GM12878 (cell line): ENCODE results near the gene TRPM5. TPM values are rescaled to one million over a fixed set of nuclear protein-coding genes. Genes with fewer than 3 reads are reported as not detected.

Experiments
- ATAC-seq: fragments of 200-7000 bp; cut with Tn5 transposase; 3 replicates; pipeline ENCODE4 v1.9.1; 2020; ENCODE audit warnings: mild to moderate bottlenecking, moderate library complexity
- BruUV-seq: library from RNA; stranded (reverse); fragments of 400-500 nt; replicated peaks from 2 replicates; lab custom pipeline; 2021; lab: Mats Ljungman, UMichigan
- CTCF ChIA-PET: fragments of 300-600 bp; sonication (Branson Sonifier 250); formaldehyde crosslinking; extraction: SDS; loops from one replicate; lab custom pipeline; 2021; ENCODE audit warnings: inconsistent platforms; lab: Yijun Ruan, JAX
- POLR2A ChIA-PET: fragments of 350-600 bp; formaldehyde crosslinking; extraction: SDS; loops from one replicate; lab custom pipeline; 2021; ENCODE audit warnings: inconsistent platforms; lab: Charles Lee
- RAD21 ChIA-PET: fragments of 300-600 bp; sonication (Branson Sonifier 250); formaldehyde crosslinking; loops from one replicate; lab custom pipeline; 2023; ENCODE audit warnings: antibody characterized with exemption; ENCODE audit not compliant: unreplicated experiment; lab: Charles Lee
- SMC1A ChIA-PET: fragments of 300-600 bp; sonication (Branson Sonifier 250); formaldehyde crosslinking; loops from one replicate; lab custom pipeline; 2023; ENCODE audit not compliant: unreplicated experiment, uncharacterized antibody; lab: Charles Lee
- DNase-seq: peaks from one replicate; pipeline ENCODE4 v3.0.0-alpha.2; 2011; ENCODE audit warnings: low read depth, low spot score
- FAIRE-seq: peaks from 3 replicates; lab custom pipeline; 2011; peaks lifted over from hg19 to GRCh38; lab: Jason Lieb, UNC
- H2AFZ ChIP-seq: 2 replicates; pipeline ENCODE4 v1.6.0; 2011; ENCODE audit warnings: low read depth, low read length, control low read depth; ENCODE audit not compliant: control insufficient read depth
- H3K27ac ChIP-seq: 2 replicates; pipeline ENCODE4 v1.5.1; 2011; ENCODE audit warnings: control low read depth; ENCODE audit not compliant: control insufficient read depth, insufficient read depth
- H3K27me3 ChIP-seq, 2 experiments: replicated peaks in 1 of 2; 2 replicates each; pipeline versions ENCODE4 v1.6.0 to v1.6.1; 2011; ENCODE audit warnings: low read length in 1 of 2; ENCODE audit not compliant: control insufficient read depth in 2 of 2, insufficient read depth in 2 of 2
- H3K36me3 ChIP-seq, 2 experiments: 2 replicates each; pipeline ENCODE4 v1.5.1; 2011; ENCODE audit warnings: low read length in 1 of 2; ENCODE audit not compliant: control insufficient read depth in 2 of 2, insufficient read depth in 2 of 2
- H3K4me1 ChIP-seq: 2 replicates; pipeline ENCODE4 v1.6.1; 2011; ENCODE audit warnings: mild to moderate bottlenecking, low read length, moderate library complexity, mixed read lengths; ENCODE audit not compliant: control insufficient read depth, insufficient read depth
- H3K4me2 ChIP-seq: 2 replicates; pipeline ENCODE4 v1.6.0; 2011; ENCODE audit warnings: control low read depth; ENCODE audit not compliant: control insufficient read depth, insufficient read depth
- H3K4me3 ChIP-seq: fragments of 200-600 bp; sonication (generic); 2 replicates; pipeline ENCODE4 v1.5.1; 2016
- H3K79me2 ChIP-seq: 2 replicates; pipeline ENCODE4 v1.6.0; 2011; ENCODE audit warnings: low read length; ENCODE audit not compliant: control insufficient read depth, insufficient read depth
- H3K9ac ChIP-seq: 2 replicates; pipeline ENCODE4 v1.8.0; 2011; ENCODE audit warnings: low read length, control low read depth, mixed read lengths; ENCODE audit not compliant: control insufficient read depth, insufficient read depth
- H3K9me3 ChIP-seq: replicated peaks from 3 replicates; pipeline ENCODE4 v1.5.1; 2011; ENCODE audit warnings: mild to moderate bottlenecking, low read length; ENCODE audit not compliant: control insufficient read depth, insufficient read depth
- H4K20me1 ChIP-seq: 2 replicates; pipeline ENCODE4 v1.6.0; 2011; ENCODE audit not compliant: control insufficient read depth, insufficient read depth
- ATF3 ChIP-seq: IDR thresholded peaks from 2 replicates; pipeline ENCODE4 v1.6.1; 2011; ENCODE audit warnings: low read depth, mild to moderate bottlenecking, low read length, moderate library complexity, borderline replicate concordance; ENCODE audit errors: extremely low read depth
- CHD4 ChIP-seq: fragments of 200-600 bp; sonication (generic); IDR thresholded peaks from 2 replicates; pipeline ENCODE4 v1.6.1; 2016; ENCODE audit warnings: mild to moderate bottlenecking
- FOXK2 ChIP-seq: fragments of 450-650 bp; IDR thresholded peaks from 2 replicates; pipeline ENCODE4 v1.6.1; 2017; ENCODE audit warnings: mild to moderate bottlenecking, moderate library complexity
- GABPA ChIP-seq: IDR thresholded peaks from 2 replicates; pipeline ENCODE4 v1.6.1; 2014; ENCODE audit warnings: antibody characterized with exemption, low read depth, mild to moderate bottlenecking, inconsistent platforms
- GATAD2B ChIP-seq: fragments of 450-650 bp; conservative IDR thresholded peaks from 2 replicates; pipeline ENCODE4 v1.6.1; 2017; ENCODE audit warnings: low read depth, mild to moderate bottlenecking, moderate library complexity
- HDAC6 ChIP-seq: fragments of 200-600 bp; sonication (generic); IDR thresholded peaks from one replicate; pipeline ENCODE4 v1.8.0; 2017; ENCODE audit warnings: antibody characterized with exemption; ENCODE audit not compliant: unreplicated experiment
- MTA3 ChIP-seq: IDR thresholded peaks from 2 replicates; pipeline ENCODE4 v1.6.1; 2012; ENCODE audit warnings: low read length, inconsistent platforms, borderline replicate concordance
- NFYA ChIP-seq: IDR thresholded peaks from 2 replicates; pipeline ENCODE4 v1.6.1; 2011; ENCODE audit warnings: low read depth, mild to moderate bottlenecking, low read length, improper control_type of control experiment, borderline replicate concordance
- NKRF ChIP-seq: fragments of 450-650 bp; conservative IDR thresholded peaks from 2 replicates; pipeline ENCODE4 v1.6.1; 2017; ENCODE audit warnings: mild to moderate bottlenecking, moderate library complexity
- NR2C2 ChIP-seq: IDR thresholded peaks from 2 replicates; pipeline ENCODE4 v1.6.1; 2011; ENCODE audit warnings: borderline replicate concordance, low read depth; ENCODE audit not compliant: control insufficient read depth, insufficient read length
- PAX5 ChIP-seq: IDR thresholded peaks from 2 replicates; pipeline ENCODE4 v1.6.1; 2011; ENCODE audit warnings: low read depth, low read length, borderline replicate concordance
- RAD21 ChIP-seq: IDR thresholded peaks from 2 replicates; pipeline ENCODE4 v1.6.1; 2011; ENCODE audit warnings: mild to moderate bottlenecking, low read depth, low read length, moderate library complexity; ENCODE audit not compliant: insufficient read depth
- SUPT20H ChIP-seq: IDR thresholded peaks from 2 replicates; pipeline ENCODE4 v1.6.1; 2011; ENCODE audit warnings: low read depth, mild to moderate bottlenecking, low read length, moderate library complexity, borderline replicate concordance; ENCODE audit not compliant: control insufficient read depth
- TCF12 ChIP-seq: IDR thresholded peaks from 2 replicates; pipeline ENCODE4 v1.6.1; 2011; ENCODE audit warnings: low read depth, mild to moderate bottlenecking, low read length
- ZBTB11 ChIP-seq: fragments of 450-650 bp; formaldehyde crosslinking; IDR thresholded peaks from 2 replicates; pipeline ENCODE4 v1.5.0; 2022; ENCODE audit warnings: mild to moderate bottlenecking, missing genetic modification characterization
- WGBS: methylation state at CpG from one replicate; pipeline ENCODE4 v1.1.6; 2016; ENCODE audit warnings: low lambda C conversion rate; ENCODE audit not compliant: insufficient replicate concordance, insufficient coverage; ENCODE audit errors: missing lambda C conversion rate; 5-methylcytosine and 5-hydroxymethylcytosine counted together
- in situ Hi-C: fragments of 300-500 bp; cut with MboI; formaldehyde crosslinking; loops from 9 replicates; pipeline ENCODE4 v1.14.3; 2018; ENCODE audit warnings: mixed read lengths
- intact Hi-C: fragments of 100-400 bp; cut with micrococcal nuclease; formaldehyde crosslinking; loops from one replicate; pipeline ENCODE4 v1.14.2; 2022; ENCODE audit not compliant: unreplicated experiment
- polyA plus RNA-seq, 11 experiments: library from polyadenylated mRNA; depleted of rRNA in 4 of 11; unstranded in 6 of 11; stranded (reverse) in 5 of 11; fragments of >200 nt; fragmentation: Nextera tagmentation in 4 of 11; fragmentation: Illumina TruSeq in 1 of 11; extraction: Ambion mirVana in 4 of 11; extraction: Trizol in 1 of 11; gene quantifications; 1 replicate in 1 of 11; 2 replicates in 10 of 11; pipeline versions ENCODE4 v1.2.1 to v1.2.3, GENCODE V29; 2011 to 2016; ENCODE audit warnings: inconsistent platforms in 2 of 11, missing spikeins in 2 of 11, low read depth in 1 of 11
- total RNA-seq, 4 experiments: library from RNA; depleted of rRNA in 3 of 4; stranded (reverse); fragments of >200 nt in 3 of 4; fragmentation: Illumina TruSeq in 1 of 4; extraction: Trizol in 1 of 4; gene quantifications; 2 replicates each; pipeline versions ENCODE4 v1.2.1 to v1.2.3, GENCODE V29; 2013 to 2021

TRPM5 gene
- total and polyA plus RNA-seq, 10 of the 15 experiments (the other 5 are each of a cell fraction or from before 2014, with no cell fraction given) = not detected

GRCh38 chr11:2426826-2427521 is 17.3 kb downstream of the TRPM5 start:
- in situ Hi-C loops = loop anchor here (5.0 kb wide), 2 partner anchors 105 to 450 kb away; no protein-coding TSS in a partner anchor
- WGBS = 46% methylated on average over 14 of the region's 14 CpGs
- TF ChIP-seq ZBTB11 (CRISPR knock-in tag) (no peak), NKRF (no peak), FOXK2 (no peak), SUPT20H (no peak), NFYA (no peak), ATF3 (no peak), GABPA (no peak), CHD4 (no peak), RAD21 (no peak), PAX5 (no peak), GATAD2B (no peak), MTA3 (no peak), HDAC6 (no peak), NR2C2 (no peak), TCF12 (no peak)

More at GRCh38 chr11:2426826-2427521, 17.3 kb downstream of the TRPM5 start:
- ChIA-PET RAD21 (interaction anchor here (0.8 to 1.7 kb wide), 3 partner anchors 102 to 106 kb away, joined by 3 to 5 read pairs (median 4); no protein-coding TSS in a partner anchor), CTCF (interaction anchor here (1.1 to 1.9 kb wide), 3 partner anchors 104 to 122 kb away, joined by 8 to 10 read pairs (median 10); no protein-coding TSS in a partner anchor), POLR2A (no interaction called here), SMC1A (interaction anchor here (0.9 to 1.1 kb wide), 2 partner anchors 105 to 461 kb away, joined by 3 to 8 read pairs; no protein-coding TSS in a partner anchor)
- no peak for DNase-seq
- intact Hi-C loops = loop anchor here (10.0 kb wide), 1 partner anchor 58 kb away; no protein-coding TSS in a partner anchor
- Histone ChIP-seq H3K79me2 (no peaks in the 10 kb centered on the region), H2AFZ (no peak overlapping the region), H3K4me1 (no peaks in the 10 kb centered on the region), H3K9ac (no peak overlapping the region), H3K27me3 (no peaks in the 10 kb centered on the region), H3K9me3 (no peaks in the 10 kb centered on the region; the same call in 2 of the 3 replicates), H3K4me3 (no peak overlapping the region), H3K36me3 (no peaks in the 10 kb centered on the region), H4K20me1 (no peaks in the 10 kb centered on the region), H3K27ac (no peak overlapping the region), H3K4me2 (no peak overlapping the region)
- no TSS peak for BruUV-seq
- FAIRE-seq = no peak
- ATAC-seq = no peak
